Trophoblast cell (in vitro differentiated cells and primary cell): ENCODE data around the gene FOXK1. TPM values are rescaled to one million over a fixed set of nuclear protein-coding genes. Genes with fewer than 3 reads are reported as not detected.

Experiments used
- DNase-seq, 2 donors: peaks; one replicate each; pipeline ENCODE4 v3.0.0-alpha.2; 2016
- H2AFZ ChIP-seq: 2 replicates; pipeline ENCODE4 v1.6.1; 2013; ENCODE audit warnings: low read length, moderate library complexity, mild to moderate bottlenecking; ENCODE audit not compliant: insufficient read depth, poor library complexity
- H2AK5ac ChIP-seq: 2 replicates; pipeline ENCODE4 v1.6.1; 2013; ENCODE audit warnings: mild to moderate bottlenecking, low read length
- H2BK120ac ChIP-seq: 2 replicates; pipeline ENCODE4 v1.6.1; 2013; ENCODE audit warnings: low read length, mild to moderate bottlenecking, moderate library complexity; ENCODE audit not compliant: insufficient read depth, poor library complexity
- H2BK12ac ChIP-seq: 2 replicates; pipeline ENCODE4 v1.6.1; 2013; ENCODE audit warnings: mild to moderate bottlenecking, low read length, moderate library complexity
- H2BK5ac ChIP-seq: 2 replicates; pipeline ENCODE4 v1.6.1; 2013; ENCODE audit warnings: low read length, low read depth, moderate library complexity, mild to moderate bottlenecking; ENCODE audit not compliant: poor library complexity
- H3K14ac ChIP-seq: 2 replicates; pipeline ENCODE4 v1.6.1; 2013; ENCODE audit warnings: mild to moderate bottlenecking, low read length
- H3K18ac ChIP-seq: 2 replicates; pipeline ENCODE4 v1.6.1; 2013; ENCODE audit warnings: mild to moderate bottlenecking, low read length
- H3K23ac ChIP-seq: 2 replicates; pipeline ENCODE4 v1.6.1; 2013; ENCODE audit warnings: low read length
- H3K27ac ChIP-seq: 2 replicates; pipeline ENCODE4 v1.5.1; 2013; ENCODE audit warnings: low read depth, mild to moderate bottlenecking, inconsistent platforms, low read length, moderate library complexity
- H3K27me3 ChIP-seq: 2 replicates; pipeline ENCODE4 v1.6.1; 2013; ENCODE audit warnings: inconsistent platforms, mild to moderate bottlenecking, low read length, moderate library complexity; ENCODE audit not compliant: insufficient read depth
- H3K36me3 ChIP-seq, 2 experiments: 1 replicate in 1 of 2; 2 replicates in 1 of 2; pipeline ENCODE4 v1.6.1; 2013; ENCODE audit warnings: low read length in 2 of 2, mild to moderate bottlenecking in 2 of 2, moderate library complexity in 1 of 2; ENCODE audit not compliant: insufficient read depth in 2 of 2, control insufficient read depth in 1 of 2
- H3K4ac ChIP-seq: 2 replicates; pipeline ENCODE4 v1.6.1; 2013; ENCODE audit warnings: low read depth, mild to moderate bottlenecking, low read length, moderate library complexity
- H3K4me1 ChIP-seq, 2 experiments: 1 replicate in 1 of 2; 2 replicates in 1 of 2; pipeline ENCODE4 v1.6.1; 2013; ENCODE audit warnings: low read length in 2 of 2, mild to moderate bottlenecking in 2 of 2, moderate library complexity in 1 of 2; ENCODE audit not compliant: insufficient read depth in 2 of 2, control insufficient read depth in 1 of 2
- H3K4me2 ChIP-seq: 2 replicates; pipeline ENCODE4 v1.6.1; 2013; ENCODE audit warnings: inconsistent platforms, mild to moderate bottlenecking, low read length, moderate library complexity
- H3K4me3 ChIP-seq: 2 replicates; pipeline ENCODE4 v1.5.1; 2013; ENCODE audit warnings: mild to moderate bottlenecking, low read depth, low read length, inconsistent platforms
- H3K79me1 ChIP-seq: one replicate; pipeline ENCODE4 v1.6.1; 2013; ENCODE audit warnings: low read length
- H3K79me2 ChIP-seq: 2 replicates; pipeline ENCODE4 v1.6.1; 2013; ENCODE audit warnings: low read length, mild to moderate bottlenecking; ENCODE audit not compliant: control insufficient read depth, insufficient read depth, poor library complexity
- H3K9ac ChIP-seq: 2 replicates; pipeline ENCODE4 v1.6.1; 2013; ENCODE audit warnings: mild to moderate bottlenecking, low read length
- H3K9me3 ChIP-seq: 2 replicates; pipeline ENCODE4 v1.6.1; 2013; ENCODE audit warnings: low read depth, mild to moderate bottlenecking, control low read depth, inconsistent platforms, low read length; ENCODE audit not compliant: insufficient read depth
- H4K12ac ChIP-seq: 2 replicates; pipeline ENCODE4 v1.6.1; 2013; ENCODE audit warnings: low read depth, mild to moderate bottlenecking, low read length, moderate library complexity
- H4K8ac ChIP-seq: 2 replicates; pipeline ENCODE4 v1.6.1; 2013; ENCODE audit warnings: low read depth, mild to moderate bottlenecking, low read length, moderate library complexity
- H4K91ac ChIP-seq: one replicate; pipeline ENCODE4 v1.6.1; 2013; ENCODE audit warnings: low read depth, mild to moderate bottlenecking, low read length, moderate library complexity
- WGBS: extraction: QIAGEN DNeasy Blood & Tissue Kit; methylation state at CpG from one replicate; pipeline ENCODE4 v1.1.7; 2013; ENCODE audit warnings: missing lambda C conversion rate; ENCODE audit not compliant: insufficient read length, insufficient coverage; ENCODE audit errors: extremely low coverage; 5-methylcytosine and 5-hydroxymethylcytosine counted together
- polyA plus RNA-seq: library from polyadenylated mRNA; stranded (reverse); fragments of 200-250 nt; gene quantifications from 2 replicates; pipeline ENCODE4 v1.2.3, GENCODE V29; 2013

FOXK1 gene
- 6.5 and 6.6 TPM in 2 replicates for polyA plus RNA-seq

- peak; percentile 33 to 71 for DNase-seq
- H3K36me3 ChIP-seq: peaks cover 2% of the 10 kb centered on the region in 2 experiments
- WGBS: no CpG with 5 or more reads among the region's 116 CpGs
Measured at GRCh38 chr7:4681886-4682620, at the start of gene FOXK1. Gene FOXK1, plus strand, starts transcription at chr7:4682295. Its CDS starts 14 bp downstream, at chr7:4682309.

GRCh38 chr7:4633012-4633411, 49.1 kb upstream of the FOXK1 start:
- Histone ChIP-seq H2BK12ac (no peak overlapping the region), H4K91ac (no peak overlapping the region), H3K14ac (no peak overlapping the region), H2AK5ac (no peak overlapping the region), H3K4me3 (no peak overlapping the region), H3K18ac (no peak overlapping the region), H3K4me1 (no peaks in the 10 kb centered on the region), H3K9me3 (no peaks in the 10 kb centered on the region), H4K8ac (no peak overlapping the region), H3K36me3 (no peaks in the 10 kb centered on the region), H2BK120ac (no peak overlapping the region), H2AFZ (no peak overlapping the region), H2BK5ac (no peak overlapping the region), H3K79me1 (no peaks in the 10 kb centered on the region), H4K12ac (no peak overlapping the region), H3K79me2 (no peaks in the 10 kb centered on the region), H3K23ac (no peak overlapping the region), H3K4me2 (no peak overlapping the region), H3K9ac (no peak overlapping the region), H3K27ac (no peak overlapping the region), H3K27me3 (no peaks in the 10 kb centered on the region), H3K4ac (no peak overlapping the region)
- no CpG with 5 or more reads among the region's 3 CpGs for WGBS
- DNase-seq: peak; percentile 66 to 68

More at GRCh38 chr7:4681886-4682620, at the start of gene FOXK1:
- peaks cover 13% of the 10 kb centered on the region in 2 experiments for H3K4me1 ChIP-seq
- peak within 1 kb of the TSS; percentile 95 for H3K14ac ChIP-seq
- H2BK12ac ChIP-seq: peak within 1 kb of the TSS; percentile 73
- peaks cover 14% of the 10 kb centered on the region for H3K79me2 ChIP-seq
- H2AK5ac ChIP-seq: peak within 1 kb of the TSS; percentile 41
- H2BK120ac ChIP-seq: peak within 1 kb of the TSS; percentile 85
- peak within 1 kb of the TSS; percentile 89 for H3K9ac ChIP-seq
- peak within 1 kb of the TSS; percentile 95 for H3K4me3 ChIP-seq
- H4K8ac ChIP-seq: peak within 1 kb of the TSS; percentile 93
- peak within 1 kb of the TSS; percentile 96 for H4K12ac ChIP-seq
- H3K79me1 ChIP-seq: peaks cover 14% of the 10 kb centered on the region
- H2AFZ ChIP-seq: peak within 1 kb of the TSS; percentile 67
- peak within 1 kb of the TSS; percentile 82 for H3K4ac ChIP-seq
- H3K18ac ChIP-seq: peak within 1 kb of the TSS; percentile 95
- H3K27ac ChIP-seq: peak within 1 kb of the TSS; percentile 57
- H3K27me3 ChIP-seq: no peaks in the 10 kb centered on the region
- H3K23ac ChIP-seq: no peak within 1 kb of the TSS
- peak within 1 kb of the TSS; percentile 84 for H4K91ac ChIP-seq
- H3K9me3 ChIP-seq: no peaks in the 10 kb centered on the region
- peak within 1 kb of the TSS; percentile 75 for H2BK5ac ChIP-seq
- H3K4me2 ChIP-seq: peak within 1 kb of the TSS; percentile 92

GRCh38 chr7:4634166-4634565, 47.9 kb upstream of the FOXK1 start:
- Histone ChIP-seq H3K4ac (no peak overlapping the region), H3K4me3 (no peak overlapping the region), H3K18ac (no peak overlapping the region), H3K79me1 (no peaks in the 10 kb centered on the region), H2AFZ (no peak overlapping the region), H4K8ac (no peak overlapping the region), H3K23ac (no peak overlapping the region), H3K27me3 (no peaks in the 10 kb centered on the region), H3K9ac (no peak overlapping the region), H3K4me1 (no peaks in the 10 kb centered on the region), H2AK5ac (no peak overlapping the region), H4K91ac (no peak overlapping the region), H2BK12ac (no peak overlapping the region), H3K27ac (no peak overlapping the region), H4K12ac (no peak overlapping the region), H3K9me3 (no peaks in the 10 kb centered on the region), H3K4me2 (no peak overlapping the region), H2BK120ac (no peak overlapping the region), H2BK5ac (no peak overlapping the region), H3K14ac (no peak overlapping the region), H3K79me2 (no peaks in the 10 kb centered on the region), H3K36me3 (no peaks in the 10 kb centered on the region)
- peak in 1 of 2 donors; percentile 18 for DNase-seq
- no CpG with 5 or more reads among the region's 4 CpGs for WGBS

DNA sequence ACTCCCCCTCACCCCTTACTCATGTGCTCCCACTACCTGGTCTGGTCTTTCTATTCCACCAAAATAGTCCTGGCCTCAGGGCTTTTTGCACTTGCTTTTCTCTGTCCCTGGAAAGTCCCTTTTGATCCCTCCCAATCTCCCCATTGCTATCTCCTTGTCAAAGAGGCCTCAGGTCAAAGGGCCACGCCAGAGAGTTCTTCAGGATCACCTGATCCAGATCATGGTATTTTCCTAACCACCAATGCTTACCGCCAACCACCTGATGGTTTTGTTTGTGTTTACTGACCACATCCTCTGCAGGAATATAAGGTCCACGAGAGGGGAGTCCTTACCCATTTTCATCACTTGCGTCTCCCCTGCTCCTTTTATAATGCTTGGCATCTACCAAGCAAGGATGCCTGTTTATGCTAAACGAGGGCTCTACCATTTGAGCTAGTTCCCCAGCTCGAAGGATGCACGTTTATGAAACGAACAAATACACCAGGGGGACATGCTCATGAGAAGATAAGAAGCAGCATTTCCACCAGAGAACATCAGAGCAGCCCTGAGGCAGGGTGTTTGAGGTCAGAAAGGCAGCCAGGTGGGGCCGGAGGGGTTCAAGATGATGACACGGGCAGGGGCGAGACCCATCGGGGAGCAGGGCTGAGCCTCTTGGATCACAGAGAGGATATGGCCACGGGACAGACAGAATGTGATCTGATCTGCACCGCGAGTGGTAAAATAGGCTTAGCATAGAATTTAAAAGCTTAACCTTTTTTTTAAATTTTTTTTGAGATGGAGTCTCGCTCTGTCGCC, 43.1 kb upstream of the FOXK1 start:
- peak overlapping the region; percentile 6 for H4K91ac ChIP-seq
- no peak overlapping the region for H3K23ac ChIP-seq
- no peaks in the 10 kb centered on the region for H3K36me3 ChIP-seq
- H3K79me2 ChIP-seq: no peaks in the 10 kb centered on the region
- no peak overlapping the region for H3K4ac ChIP-seq
- no peak overlapping the region for H2BK5ac ChIP-seq
- peak overlapping the region; percentile 43 for H4K12ac ChIP-seq
- H3K4me1 ChIP-seq: peaks cover 2% of the 10 kb centered on the region in 2 experiments
- no peak overlapping the region for H3K27ac ChIP-seq
- H2AK5ac ChIP-seq: no peak overlapping the region
- no peak overlapping the region for H3K4me3 ChIP-seq
- peaks cover 5% of the 10 kb centered on the region for H3K9me3 ChIP-seq
- no peak overlapping the region for H3K4me2 ChIP-seq
- H3K9ac ChIP-seq: no peak overlapping the region
- no peak overlapping the region for H4K8ac ChIP-seq
- whole genome bisulfite sequencing: no CpG with 5 or more reads among the region's 17 CpGs
- H2BK120ac ChIP-seq: peak overlapping the region; percentile 60
- DNase-seq: no peak
- no peaks in the 10 kb centered on the region for H3K27me3 ChIP-seq
- peaks cover 3% of the 10 kb centered on the region for H3K79me1 ChIP-seq
- H2BK12ac ChIP-seq: no peak overlapping the region
- H2AFZ ChIP-seq: no peak overlapping the region
- H3K14ac ChIP-seq: no peak overlapping the region
- no peak overlapping the region for H3K18ac ChIP-seq
